NCI-H1694 treated with DMSO at 0.1 percent for 48 hours (cell line): ENCODE results near the gene PODN.

ENCODE experiments used
- DNase-seq: peaks from one replicate; lab custom pipeline; 2025; lab: John Stamatoyannopoulos, UW

PODN gene

GRCh38 chr1:53090227-53091147, 28.5 kb downstream of the PODN start:
- no peak for DNase-seq

GRCh38 chr1:53091841-53092645, 30.0 kb downstream of the PODN start:
- no peak for DNase-seq

GRCh38 chr1:53092659-53093450, 30.8 kb downstream of the PODN start:
- DNase-seq = no peak

GRCh38 chr1:53093451-53093754, 31.4 kb downstream of the PODN start:
- DNase-seq = no peak

DNA sequence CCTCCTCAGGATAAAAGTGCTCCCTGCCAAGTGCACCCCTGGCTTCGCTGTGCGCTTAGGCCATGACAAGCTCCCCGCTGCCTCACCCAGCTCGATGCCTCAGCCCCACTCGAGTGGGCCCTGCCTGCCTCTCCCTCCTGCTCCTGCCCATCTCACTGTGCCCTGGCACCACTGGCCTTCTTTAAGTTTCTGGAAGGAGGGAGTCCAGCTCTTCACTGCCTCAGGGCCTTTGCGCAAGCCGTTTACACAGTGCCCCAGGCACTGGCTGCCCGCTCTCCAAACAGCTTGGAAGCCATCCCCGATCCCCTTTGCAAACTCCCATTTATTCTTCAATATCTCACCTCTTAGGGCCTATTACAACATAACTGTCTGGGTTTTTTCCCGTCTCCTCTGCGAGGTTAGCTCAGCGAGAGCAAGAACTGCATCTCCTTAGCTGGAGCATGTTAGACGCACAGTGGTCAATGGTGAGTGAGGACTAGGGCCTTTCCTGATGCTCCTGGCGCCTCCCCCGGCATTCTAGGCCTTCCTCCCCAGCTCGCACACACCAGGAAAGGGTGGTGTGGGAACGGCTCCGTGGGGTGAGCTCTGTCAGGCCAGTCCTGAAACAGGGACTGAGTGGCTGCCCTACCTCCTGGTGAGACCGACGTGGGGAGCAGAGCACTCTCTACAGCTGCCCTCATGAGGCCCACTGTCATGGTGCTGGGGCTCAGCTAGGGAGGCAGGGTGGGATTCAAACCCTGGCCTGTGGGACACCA, 31.9 kb downstream of the PODN start:
- no peak for DNase-seq

- DNase-seq = no peak
These were observed 32.5 kb downstream of the PODN start for GRCh38 chr1:53094533-53094919.

GRCh38 chr1:53104289-53104913, 42.4 kb downstream of the PODN start:
- no peak for DNase-seq

DNA sequence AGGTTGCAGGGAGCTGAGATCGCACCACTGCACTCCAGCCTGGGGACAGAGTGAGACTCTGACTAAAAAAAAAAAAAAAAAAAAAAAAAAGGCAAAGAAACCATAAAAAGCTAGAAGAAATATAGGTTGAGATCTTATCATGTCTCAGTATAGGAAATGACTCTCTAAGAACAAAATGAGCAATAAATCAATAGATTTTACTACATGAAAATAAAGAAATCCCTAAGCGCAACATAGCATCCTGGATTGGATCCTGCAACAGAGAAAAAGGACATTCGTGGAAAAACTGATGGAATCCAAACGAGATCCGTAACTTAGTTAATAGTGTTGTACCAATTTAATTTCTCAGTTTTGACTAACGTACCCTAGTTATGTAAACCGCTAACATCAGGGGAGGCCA, 45.1 kb downstream of the PODN start:
- no peak for DNase-seq

GRCh38 chr1:53107570-53108322, 45.7 kb downstream of the PODN start:
- DNase-seq = no peak

- DNase-seq = no peak
These were observed 46.9 kb downstream of the PODN start for GRCh38 chr1:53108646-53109580.

- DNase-seq = no peak
These were observed 48.5 kb downstream of the PODN start for GRCh38 chr1:53110370-53111072.

GRCh38 chr1:53111073-53111556, 49.1 kb downstream of the PODN start:
- no peak for DNase-seq

DNA sequence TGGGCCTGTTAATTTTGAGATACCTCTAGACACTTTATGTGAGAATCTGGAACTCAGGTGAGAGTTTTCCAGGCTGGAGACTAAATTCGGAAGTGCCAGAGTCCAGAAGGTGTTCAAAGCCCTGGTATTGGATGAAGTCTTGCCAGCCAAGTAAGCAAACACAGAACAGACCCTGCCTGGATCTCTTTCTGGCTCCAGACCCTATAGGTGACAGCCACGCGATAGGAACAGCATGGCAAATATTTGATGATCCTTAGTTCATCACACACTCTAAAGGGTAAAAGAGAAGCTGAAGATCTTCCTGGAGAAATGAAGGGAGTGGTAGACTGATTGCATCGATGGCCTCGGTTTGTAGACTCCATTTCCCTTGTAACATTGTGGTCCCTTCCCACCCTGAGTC, 49.7 kb downstream of the PODN start:
- no peak for DNase-seq

DNA sequence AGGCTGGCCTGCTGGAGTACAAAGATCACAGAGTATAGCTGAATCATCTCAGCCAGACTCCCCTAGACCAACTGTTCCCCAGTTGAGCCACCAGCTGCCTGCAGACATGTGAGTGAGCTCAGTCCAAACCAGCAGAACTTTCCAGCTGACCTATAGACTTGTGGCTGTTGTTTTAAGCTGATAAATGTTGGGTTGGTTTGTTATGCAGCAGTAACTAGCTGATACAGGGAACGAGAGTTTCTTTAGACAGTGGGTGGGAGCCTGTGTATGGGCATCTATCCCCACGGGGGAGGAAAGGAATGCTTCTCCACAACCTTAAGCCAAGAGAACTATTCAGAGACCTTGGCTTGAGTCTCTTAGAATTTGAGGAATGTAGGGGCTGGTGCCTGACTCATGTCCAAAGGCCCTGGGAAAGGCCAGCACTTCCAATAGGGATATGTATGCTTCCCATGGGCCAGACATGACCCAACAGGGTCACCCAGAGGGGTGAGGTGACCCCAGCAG, 50.3 kb downstream of the PODN start:
- no peak for DNase-seq

GRCh38 chr1:53112861-53113260, 50.8 kb downstream of the PODN start:
- no peak for DNase-seq

GRCh38 chr1:53114090-53114489, 52.1 kb downstream of the PODN start:
- DNase-seq = no peak

- DNase-seq = no peak
These were observed 52.8 kb downstream of the PODN start for GRCh38 chr1:53114581-53115400.
